Activated T-cell treated with anti-CD3 and anti-CD28 coated beads, Interleukin-2, amount 50 U/mL, for 4 hours (primary cell): ENCODE results near the gene GABRR3. TPM values are rescaled to one million over a fixed set of nuclear protein-coding genes. Genes with fewer than 3 reads are reported as not detected.
"Not testable (repeated sequence)": the region's sequence is repeated elsewhere in the genome, so short reads cannot be mapped to it uniquely, and the experiment has no call there.

Experiments used
- ATAC-seq, 2 donors: fragments of 200-7000 bp; cut with Tn5 transposase; one replicate each; pipeline ENCODE4 v1.10.0; 2021
- DNase-seq: peaks from one replicate; pipeline ENCODE4 v3.0.0-alpha.2; 2020
- H3K27me3 Mint-ChIP-seq: one replicate; pipeline ENCODE4 v1.8.0; 2021; ENCODE audit warnings: low read depth, mixed read lengths
- H3K36me3 Mint-ChIP-seq: one replicate; pipeline ENCODE4 v1.8.0; 2022; ENCODE audit warnings: mixed read lengths; ENCODE audit not compliant: insufficient read depth
- H3K4me1 Mint-ChIP-seq: one replicate; pipeline ENCODE4 v1.8.0; 2021; ENCODE audit warnings: low read depth, mixed read lengths
- H3K4me3 Mint-ChIP-seq: one replicate; pipeline ENCODE4 v1.8.0; 2021; ENCODE audit warnings: mild to moderate bottlenecking, moderate library complexity, mixed read lengths
- H3K9me3 Mint-ChIP-seq: one replicate; pipeline ENCODE4 v1.8.0; 2021; ENCODE audit warnings: mixed read lengths
- total RNA-seq, 3 donors: library from RNA; stranded (reverse); gene quantifications; one replicate each; pipeline ENCODE4 v1.2.1, GENCODE V29; 2021

GABRR3 gene
- total RNA-seq, 3 donors from 2014 or later = not detected

DNA sequence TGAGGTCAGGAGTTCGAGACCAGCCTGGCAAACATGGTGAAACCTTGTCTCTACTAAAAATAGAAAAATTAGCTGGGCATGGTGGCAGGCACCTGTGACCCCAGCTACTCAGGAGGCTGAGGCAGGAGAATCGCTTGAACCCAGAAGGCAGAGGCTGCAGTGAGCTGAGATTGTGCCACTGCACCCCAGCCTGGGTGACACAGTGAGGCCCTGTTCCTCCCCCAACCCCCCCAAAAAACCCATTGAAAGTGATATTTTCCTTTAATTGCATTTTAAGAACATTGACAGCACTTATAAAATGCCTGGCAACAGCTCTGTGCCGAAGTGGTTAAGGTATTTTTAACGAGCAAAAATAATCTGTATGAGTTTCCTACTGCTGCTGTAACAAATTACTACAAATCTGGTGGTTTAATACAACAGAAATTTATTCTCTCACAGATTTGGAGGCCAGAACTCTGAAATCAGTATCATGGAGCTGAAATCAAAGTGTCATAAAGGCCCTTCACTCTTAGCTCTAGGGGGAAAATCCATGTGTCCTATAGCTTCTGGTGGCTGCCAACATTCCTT is 24.1 kb downstream of the GABRR3 start:
- not testable (repeated sequence) for H3K27me3 Mint-ChIP-seq, H3K4me3 Mint-ChIP-seq, H3K4me1 Mint-ChIP-seq, ATAC-seq, H3K9me3 Mint-ChIP-seq, DNase-seq, H3K36me3 Mint-ChIP-seq

DNA sequence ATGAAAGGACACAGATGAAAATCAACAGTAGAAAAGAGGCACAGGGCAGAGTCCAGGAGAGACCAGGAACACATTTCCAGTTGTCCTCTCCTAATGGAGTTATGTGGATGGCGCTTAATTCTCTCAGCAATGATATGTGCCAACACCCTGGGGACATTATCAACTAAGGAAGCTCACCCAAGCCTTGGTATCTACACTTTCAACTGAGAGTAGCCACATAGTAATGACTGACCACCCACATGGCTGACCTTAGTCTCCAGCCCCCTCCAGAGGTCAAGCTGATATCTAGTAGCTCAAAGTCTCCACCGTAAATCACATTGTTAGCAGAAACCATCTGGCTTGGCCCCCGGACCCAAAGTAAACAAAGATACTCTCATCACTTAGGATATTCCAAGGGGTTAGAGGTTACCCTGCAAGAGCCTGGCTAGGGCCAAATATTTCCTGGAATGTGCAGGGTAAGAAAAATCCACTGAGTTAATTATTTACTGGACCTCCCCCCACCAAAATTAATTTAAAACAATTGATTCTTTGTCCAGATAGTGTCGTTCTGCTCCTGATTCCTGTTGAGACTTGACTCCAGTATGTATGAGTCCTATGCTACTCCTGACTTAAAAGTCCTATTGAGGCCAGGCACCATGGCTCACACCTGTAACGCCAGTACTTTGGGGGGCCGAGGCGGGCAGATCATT is 24.8 kb downstream of the GABRR3 start:
- Mint-ChIP-seq H3K27me3 (no peaks in the 10 kb centered on the region), H3K36me3 (no peaks in the 10 kb centered on the region), H3K4me1 (no peaks in the 10 kb centered on the region), H3K4me3 (no peak overlapping the region), H3K9me3 (no peaks in the 10 kb centered on the region)
- ATAC-seq (no peak), DNase-seq (no peak)

DNA sequence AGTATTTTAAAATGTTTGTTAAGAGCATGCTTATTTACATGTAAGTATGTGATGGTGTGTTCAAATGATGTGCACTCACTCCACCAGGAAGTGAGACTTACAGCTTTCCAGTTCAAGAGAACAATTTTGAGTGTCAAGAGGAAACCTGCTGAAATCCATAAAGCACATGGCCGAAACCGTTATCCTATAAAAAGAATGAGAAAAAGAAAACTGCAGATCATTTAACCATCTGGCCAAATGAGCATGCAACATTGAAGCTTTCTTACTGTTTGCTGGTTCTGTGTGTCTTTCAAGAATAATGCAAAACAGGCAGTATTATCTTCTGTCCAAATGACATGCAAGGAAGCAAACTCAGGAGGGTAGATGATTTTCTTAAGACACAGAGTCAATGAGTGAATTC is 26.3 kb downstream of the GABRR3 start:
- H3K9me3 Mint-ChIP-seq = no peaks in the 10 kb centered on the region
- no peak for ATAC-seq
- no peaks in the 10 kb centered on the region for H3K36me3 Mint-ChIP-seq
- H3K27me3 Mint-ChIP-seq = no peaks in the 10 kb centered on the region
- DNase-seq = no peak
- H3K4me1 Mint-ChIP-seq = peaks cover 3% of the 10 kb centered on the region
- H3K4me3 Mint-ChIP-seq = no peak overlapping the region

DNA sequence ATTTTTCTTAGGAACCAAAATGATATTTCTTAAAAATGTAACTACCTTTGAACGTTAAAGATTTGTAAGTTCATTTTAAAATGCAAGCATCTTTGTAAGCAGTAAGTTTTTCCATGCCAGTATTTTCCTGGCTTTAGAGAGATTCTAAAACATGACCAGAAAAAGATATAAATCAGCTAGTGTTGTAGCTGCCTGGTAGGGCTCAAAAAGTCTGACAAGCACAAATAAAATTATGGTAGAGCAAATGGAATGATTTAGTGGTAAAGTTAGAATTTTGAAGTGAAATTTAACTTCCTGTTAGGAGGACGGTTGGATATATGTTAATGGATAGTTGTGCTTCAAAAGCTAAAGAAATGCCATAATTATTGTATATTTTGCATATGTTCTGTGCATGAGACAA is 29.7 kb downstream of the GABRR3 start:
- Mint-ChIP-seq H3K9me3 (no peaks in the 10 kb centered on the region), H3K4me1 (peaks cover 10% of the 10 kb centered on the region), H3K27me3 (no peaks in the 10 kb centered on the region), H3K36me3 (no peaks in the 10 kb centered on the region), H3K4me3 (no peak overlapping the region)
- no peak for ATAC-seq
- DNase-seq = no peak

DNA sequence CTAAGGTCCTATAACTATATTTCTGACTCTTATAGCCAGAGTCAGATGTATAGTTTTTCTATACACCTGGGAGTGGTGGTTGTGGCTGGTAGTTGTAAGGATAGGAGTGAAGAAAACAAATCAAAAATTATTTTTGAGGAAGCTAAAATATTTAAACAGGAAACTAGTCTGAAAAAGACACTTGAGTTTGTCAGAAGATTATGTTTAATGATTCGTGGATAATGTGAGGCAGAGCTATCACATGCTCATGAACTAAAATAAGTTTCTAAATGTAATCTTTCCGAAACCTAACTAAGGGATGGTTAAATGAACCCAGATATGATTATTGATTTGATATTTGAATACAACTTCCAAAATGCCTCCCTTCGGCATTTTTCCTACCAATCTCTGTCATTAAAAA is 30.4 kb downstream of the GABRR3 start:
- H3K9me3 Mint-ChIP-seq = no peaks in the 10 kb centered on the region
- H3K4me3 Mint-ChIP-seq = no peak overlapping the region
- H3K27me3 Mint-ChIP-seq = peaks cover under 1% of the 10 kb centered on the region
- DNase-seq = no peak
- H3K36me3 Mint-ChIP-seq = no peaks in the 10 kb centered on the region
- peaks cover 10% of the 10 kb centered on the region for H3K4me1 Mint-ChIP-seq
- ATAC-seq = no peak

DNA sequence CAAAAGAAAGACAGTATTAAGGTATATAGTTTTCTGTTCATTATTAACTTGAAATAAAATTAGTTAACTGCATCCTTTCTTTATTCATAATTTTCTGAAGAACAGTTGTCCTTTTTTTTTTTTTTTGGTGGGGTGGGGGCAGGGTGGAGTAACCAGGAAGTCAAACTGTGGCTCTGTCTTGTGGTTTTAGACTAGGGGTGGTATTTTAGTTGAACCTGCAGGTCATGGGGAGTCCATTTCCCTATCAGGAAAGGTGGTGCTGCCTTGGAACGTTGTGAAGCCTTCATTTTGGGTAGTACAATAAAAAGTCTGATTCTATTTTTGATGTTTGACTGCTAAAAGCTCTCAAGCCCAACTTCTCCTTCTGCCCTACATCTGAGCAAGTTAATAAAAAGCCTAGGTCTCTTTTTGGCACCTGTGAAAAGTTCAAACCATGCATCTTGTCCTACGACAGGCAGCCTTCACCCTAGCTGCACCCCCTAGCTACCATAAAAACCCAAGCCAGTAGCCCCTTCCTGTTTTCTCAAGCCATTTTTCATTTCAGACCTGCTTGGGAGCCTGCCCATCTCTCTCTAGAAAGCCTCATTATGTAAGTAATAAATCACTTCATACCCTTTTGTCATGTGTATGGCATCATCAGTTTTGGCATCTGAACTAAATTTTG is 31.7 kb downstream of the GABRR3 start:
- Mint-ChIP-seq H3K4me1 (peaks cover 10% of the 10 kb centered on the region), H3K4me3 (no peak overlapping the region), H3K27me3 (peaks cover 2% of the 10 kb centered on the region), H3K36me3 (no peaks in the 10 kb centered on the region), H3K9me3 (no peaks in the 10 kb centered on the region)
- ATAC-seq (no peak), DNase-seq (no peak)

DNA sequence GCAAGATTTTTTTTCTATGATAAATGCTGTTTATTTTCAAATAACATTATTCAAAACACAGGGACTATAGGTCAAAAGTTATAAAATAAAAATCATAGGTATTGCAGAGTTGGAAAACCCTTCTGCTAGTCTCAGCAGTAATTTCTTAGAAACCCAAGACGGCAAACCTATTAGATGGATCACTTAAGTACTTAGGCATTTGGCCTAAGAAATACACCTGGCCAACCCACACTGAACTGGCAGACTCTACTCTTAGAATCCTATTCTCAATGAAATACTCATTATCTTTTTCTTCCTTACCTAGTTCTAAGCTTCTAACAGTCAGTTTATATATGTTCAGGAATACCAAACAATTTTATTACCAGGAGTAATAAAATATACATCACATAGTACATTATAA is 32.4 kb downstream of the GABRR3 start:
- Mint-ChIP-seq H3K4me3 (no peak overlapping the region), H3K4me1 (peaks cover 10% of the 10 kb centered on the region), H3K27me3 (peaks cover 2% of the 10 kb centered on the region), H3K36me3 (no peaks in the 10 kb centered on the region), H3K9me3 (no peaks in the 10 kb centered on the region)
- DNase-seq (no peak), ATAC-seq (no peak)

DNA sequence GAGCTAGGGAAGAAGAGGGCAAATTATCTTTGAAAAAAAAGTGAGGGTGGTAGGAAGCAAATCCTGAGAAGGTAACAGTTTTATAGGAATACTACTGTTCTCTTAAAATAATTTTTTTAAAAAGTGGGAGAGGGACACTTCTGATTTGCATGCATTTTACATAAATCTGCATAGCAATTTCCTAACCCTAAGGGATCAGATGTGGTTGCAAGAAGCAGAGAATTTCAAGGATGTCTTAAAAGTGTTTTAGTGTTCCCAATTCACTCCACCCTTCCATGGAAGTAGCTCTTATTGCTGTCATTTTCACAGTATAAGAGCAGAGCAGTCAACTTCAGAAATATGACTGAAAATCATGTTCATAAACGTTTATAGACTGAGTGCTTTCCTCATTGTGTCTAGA is 35.1 kb downstream of the GABRR3 start:
- no peaks in the 10 kb centered on the region for H3K9me3 Mint-ChIP-seq
- peaks cover 10% of the 10 kb centered on the region for H3K4me1 Mint-ChIP-seq
- ATAC-seq (no peak), DNase-seq (no peak)
- peaks cover 2% of the 10 kb centered on the region for H3K27me3 Mint-ChIP-seq
- no peak overlapping the region for H3K4me3 Mint-ChIP-seq
- no peaks in the 10 kb centered on the region for H3K36me3 Mint-ChIP-seq

DNA sequence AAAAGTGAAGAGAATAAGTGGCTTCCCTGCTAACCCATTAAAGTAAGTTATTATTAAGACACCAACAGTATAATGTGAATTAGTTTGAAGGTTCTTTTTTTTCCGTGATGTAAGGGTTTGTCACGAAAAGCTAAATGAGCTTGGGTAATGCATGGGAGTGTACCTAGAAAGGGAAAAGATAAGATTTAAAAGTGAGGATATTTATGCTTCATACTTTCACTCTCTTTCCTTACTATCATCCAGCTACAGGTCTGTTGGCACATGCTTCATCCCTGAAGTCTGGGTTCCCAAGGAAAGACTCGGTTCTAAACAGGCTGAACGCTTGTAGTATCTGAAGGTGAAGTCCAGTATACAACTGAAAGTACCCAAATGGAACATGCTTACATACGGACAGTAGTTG is 36.0 kb downstream of the GABRR3 start:
- ATAC-seq = no peak
- no peak for DNase-seq
- H3K9me3 Mint-ChIP-seq = no peaks in the 10 kb centered on the region
- no peak overlapping the region for H3K4me3 Mint-ChIP-seq
- peaks cover 8% of the 10 kb centered on the region for H3K4me1 Mint-ChIP-seq
- H3K36me3 Mint-ChIP-seq = no peaks in the 10 kb centered on the region
- H3K27me3 Mint-ChIP-seq = peaks cover 5% of the 10 kb centered on the region

DNA sequence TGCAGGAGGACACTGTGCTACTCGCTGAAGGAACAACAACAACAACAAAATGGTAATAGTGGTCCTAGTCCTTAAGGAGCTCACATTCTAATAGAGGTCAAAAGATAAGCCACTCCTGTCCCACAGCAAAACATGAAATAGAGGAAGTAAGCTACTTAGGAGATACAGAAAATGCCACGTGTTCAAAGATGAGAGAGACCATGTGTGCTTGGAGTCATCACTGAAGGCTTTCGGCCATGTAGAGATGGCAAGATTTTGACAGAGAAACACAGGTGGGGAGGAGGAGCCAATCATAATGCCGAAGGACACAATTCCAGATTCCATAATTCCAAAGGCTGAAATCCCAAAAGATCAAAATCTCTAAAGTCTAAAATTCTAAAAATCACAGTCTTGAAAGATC is 38.1 kb downstream of the GABRR3 start:
- ATAC-seq (no peak), DNase-seq (no peak)
- Mint-ChIP-seq H3K27me3 (peaks cover 5% of the 10 kb centered on the region), H3K36me3 (no peaks in the 10 kb centered on the region), H3K9me3 (no peaks in the 10 kb centered on the region), H3K4me3 (no peak overlapping the region), H3K4me1 (peaks cover 2% of the 10 kb centered on the region)

DNA sequence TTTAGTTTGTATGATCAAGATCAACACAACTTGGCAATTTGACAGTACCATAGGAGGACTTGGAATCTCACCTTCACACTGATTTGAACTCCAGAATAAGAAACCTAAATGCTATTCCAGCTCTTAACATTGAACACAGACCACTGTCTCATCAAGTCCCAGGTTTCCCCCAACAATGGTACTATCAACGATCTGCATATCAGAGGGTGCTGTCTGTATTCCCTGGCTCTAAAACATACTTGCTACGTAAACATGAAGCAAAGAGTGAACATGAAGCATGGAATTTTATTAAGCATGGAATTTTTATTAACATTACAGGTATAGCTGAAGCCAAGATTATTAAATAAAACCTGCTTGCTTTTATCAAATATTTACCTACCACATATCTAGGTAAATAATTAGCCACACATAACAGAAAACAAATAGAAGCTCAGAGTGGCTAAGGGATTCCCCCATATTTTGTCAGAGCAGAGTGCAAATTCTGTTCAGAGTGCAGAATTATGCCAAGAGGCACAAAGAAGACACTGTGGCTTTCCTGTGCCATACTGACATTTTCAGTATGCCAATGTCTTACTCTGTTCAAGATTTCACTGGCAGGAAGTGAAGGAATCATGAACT is 40.7 kb downstream of the GABRR3 start:
- Mint-ChIP-seq H3K9me3 (no peaks in the 10 kb centered on the region), H3K36me3 (no peaks in the 10 kb centered on the region), H3K27me3 (peaks cover 3% of the 10 kb centered on the region), H3K4me1 (peaks cover 14% of the 10 kb centered on the region), H3K4me3 (no peak overlapping the region)
- DNase-seq (no peak), ATAC-seq (no peak)

DNA sequence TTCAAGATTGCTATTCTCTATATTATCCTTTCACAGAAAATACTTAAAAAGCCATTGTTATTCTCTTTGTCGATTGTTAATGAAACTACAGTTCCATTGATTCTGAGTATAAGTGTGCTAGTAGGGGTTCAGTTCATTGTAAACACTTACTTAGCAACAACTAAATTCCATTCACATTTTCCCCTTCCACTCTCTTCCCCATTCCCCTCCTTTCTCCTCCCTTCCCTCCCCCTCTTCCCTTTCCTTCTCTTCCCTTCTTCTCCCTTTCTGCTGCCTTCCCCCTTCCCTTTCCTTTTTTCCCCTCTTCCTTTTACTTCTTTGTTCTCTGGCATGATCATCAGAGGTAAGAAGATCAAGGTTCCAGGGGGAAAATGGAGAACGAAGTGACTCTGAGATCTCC is 41.6 kb downstream of the GABRR3 start:
- DNase-seq = no peak
- ATAC-seq = no peak
- Mint-ChIP-seq H3K27me3 (peaks cover 3% of the 10 kb centered on the region), H3K9me3 (no peaks in the 10 kb centered on the region), H3K36me3 (no peaks in the 10 kb centered on the region), H3K4me1 (peaks cover 14% of the 10 kb centered on the region), H3K4me3 (no peak overlapping the region)

DNA sequence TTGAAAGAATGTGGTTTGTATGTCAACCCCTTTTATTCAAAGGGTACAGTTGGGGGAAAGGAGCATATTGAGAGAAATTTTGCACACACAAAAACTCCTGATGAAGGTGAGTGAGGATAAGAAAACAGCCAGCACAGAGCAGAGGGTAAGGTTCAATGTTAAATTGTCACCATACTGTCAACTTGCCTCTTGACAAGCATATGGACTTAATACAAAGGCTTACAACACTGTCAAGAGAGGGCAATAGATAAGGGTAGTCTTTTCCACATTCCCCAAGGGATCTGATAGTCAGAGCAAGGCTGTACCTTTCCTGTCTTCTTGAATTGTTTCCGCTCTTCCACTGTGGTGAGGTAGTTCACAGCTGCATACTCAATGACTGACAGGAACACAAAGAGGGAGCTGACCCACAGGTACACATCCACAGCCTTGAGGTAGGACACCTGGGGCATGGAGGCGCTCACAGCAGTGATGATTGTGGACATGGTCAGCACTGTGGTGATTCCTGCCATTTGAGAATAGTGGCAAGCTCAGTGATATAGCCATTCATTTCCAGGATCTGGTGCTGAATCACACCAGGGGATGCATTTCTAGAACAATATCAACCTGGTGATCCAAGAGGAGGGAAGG is 42.5 kb downstream of the GABRR3 start:
- Mint-ChIP-seq H3K4me3 (no peak overlapping the region), H3K4me1 (peaks cover 14% of the 10 kb centered on the region), H3K9me3 (no peaks in the 10 kb centered on the region), H3K36me3 (no peaks in the 10 kb centered on the region), H3K27me3 (peaks cover 3% of the 10 kb centered on the region)
- no peak for ATAC-seq
- no peak for DNase-seq

DNA sequence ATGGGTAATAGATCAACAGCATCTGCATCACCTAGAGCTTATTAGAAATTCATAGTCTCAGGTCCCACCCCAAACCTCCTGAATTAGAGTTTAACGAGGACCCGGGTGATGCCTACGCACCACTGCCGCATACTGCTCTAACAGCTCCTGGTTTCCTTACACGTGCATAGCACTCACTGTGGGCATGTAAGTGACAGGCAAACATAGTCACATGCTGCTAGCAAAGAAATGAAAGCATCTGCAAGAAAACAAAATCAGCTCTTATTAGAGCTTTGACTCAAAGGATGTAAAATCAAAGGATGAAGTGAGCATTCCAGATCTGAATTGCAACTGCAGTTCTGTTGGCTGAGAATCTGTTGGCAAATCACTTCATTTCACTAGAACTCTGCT is 43.8 kb downstream of the GABRR3 start:
- H3K4me3 Mint-ChIP-seq = peak overlapping the region; percentile 67
- H3K4me1 Mint-ChIP-seq = peaks cover 14% of the 10 kb centered on the region
- no peaks in the 10 kb centered on the region for H3K9me3 Mint-ChIP-seq
- H3K27me3 Mint-ChIP-seq = peaks cover 3% of the 10 kb centered on the region
- DNase-seq = no peak
- no peaks in the 10 kb centered on the region for H3K36me3 Mint-ChIP-seq
- ATAC-seq = peak; percentile 63 to 78
